HepG2 (cell line): Measurements from ENCODE around the gene C12orf42. TPM values are rescaled to one million over a fixed set of nuclear protein-coding genes. Genes with fewer than 3 reads are reported as not detected.

Experiments
- ATAC-seq: fragments of 200-7000 bp; cut with Tn5 transposase; 3 replicates; pipeline ENCODE4 v1.9.1; 2020; ENCODE audit warnings: mild to moderate bottlenecking, moderate library complexity
- BruUV-seq: library from RNA; stranded (reverse); fragments of 400-500 nt; replicated peaks from 2 replicates; lab custom pipeline; 2021; lab: Mats Ljungman, UMichigan
- CTCF ChIA-PET: fragments of 300-600 bp; formaldehyde crosslinking; extraction: SDS; loops from one replicate; lab custom pipeline; 2021; ENCODE audit warnings: low total read pairs, inconsistent platforms, low intra/inter-chr PET ratio; lab: Yijun Ruan, JAX
- POLR2A ChIA-PET: fragments of 350-600 bp; sonication (Branson Sonifier 250); formaldehyde crosslinking; loops from one replicate; lab custom pipeline; 2020; ENCODE audit warnings: antibody characterized with exemption, inconsistent platforms; lab: Yijun Ruan, JAX
- DNase-seq: peaks from one replicate; pipeline ENCODE4 v3.0.0-alpha.2; 2015; ENCODE audit warnings: low spot score
- FAIRE-seq: peaks from 3 replicates; lab custom pipeline; 2011; peaks lifted over from hg19 to GRCh38; lab: Jason Lieb, UNC
- H2AFZ ChIP-seq: one replicate; pipeline ENCODE4 v1.6.1; 2011; ENCODE audit warnings: low read length, inconsistent platforms
- H3K27ac ChIP-seq: fragments of 300-600 bp; 3 replicates; pipeline ENCODE4 v1.8.0; 2011; ENCODE audit warnings: mixed run types, mild to moderate bottlenecking, mixed read lengths, low read length, inconsistent platforms; ENCODE audit not compliant: insufficient read depth; ENCODE audit errors: extremely low read length
- H3K27me3 ChIP-seq, 2 experiments: fragments of 200-600 bp in 1 of 2; 2 replicates in 1 of 2; 3 replicates in 1 of 2; pipeline versions ENCODE4 v1.6.0 to v1.8.0; 2011; ENCODE audit warnings: low read length in 2 of 2, mild to moderate bottlenecking in 2 of 2, moderate library complexity in 2 of 2, inconsistent platforms in 1 of 2; ENCODE audit not compliant: insufficient read depth in 2 of 2, control insufficient read depth in 1 of 2
- H3K36me3 ChIP-seq, 2 experiments: fragments of 200-600 bp in 1 of 2; replicated peaks in 1 of 2; 2 replicates in 1 of 2; 3 replicates in 1 of 2; pipeline versions ENCODE4 v1.5.1 to v1.8.0; 2011; ENCODE audit warnings: low read length in 2 of 2, inconsistent platforms in 1 of 2; ENCODE audit not compliant: insufficient read depth in 2 of 2, control insufficient read depth in 1 of 2
- H3K4me1 ChIP-seq: 2 replicates; pipeline ENCODE4 v1.5.1; 2012; ENCODE audit warnings: low read length, inconsistent platforms; ENCODE audit not compliant: insufficient read depth
- H3K4me2 ChIP-seq: 2 replicates; pipeline ENCODE4 v1.6.0; 2011; ENCODE audit warnings: low read depth, low read length, inconsistent platforms
- H3K4me3 ChIP-seq, 3 experiments: fragments of 200-600 bp in 1 of 3; sonication (generic), shearing (Covaris generic) in 1 of 3; replicated peaks in 1 of 3; 2 replicates each; pipeline ENCODE4 v1.5.1; 2011 to 2016; ENCODE audit warnings: low read length in 3 of 3, inconsistent platforms in 2 of 3, low read depth in 2 of 3, mild to moderate bottlenecking in 2 of 3, control low read depth in 1 of 3, mixed read lengths in 1 of 3; ENCODE audit not compliant: insufficient read depth in 1 of 3
- H3K79me2 ChIP-seq: one replicate; pipeline ENCODE4 v1.6.1; 2011; ENCODE audit warnings: low read length, inconsistent platforms; ENCODE audit not compliant: insufficient read depth
- H3K9ac ChIP-seq: 2 replicates; pipeline ENCODE4 v1.6.0; 2011; ENCODE audit warnings: mild to moderate bottlenecking, low read depth, low read length, inconsistent platforms; ENCODE audit not compliant: insufficient read depth
- H3K9me3 ChIP-seq: 2 replicates; pipeline ENCODE4 v1.5.1; 2012; ENCODE audit warnings: mild to moderate bottlenecking, low read length
- H4K20me1 ChIP-seq: 2 replicates; pipeline ENCODE4 v1.6.0; 2011; ENCODE audit warnings: inconsistent platforms, mild to moderate bottlenecking, low read length, moderate library complexity; ENCODE audit not compliant: insufficient read depth
- BHLHE40 ChIP-seq: IDR thresholded peaks from 2 replicates; pipeline ENCODE4 v1.6.1; 2011; ENCODE audit warnings: low read length, improper control_type of control experiment
- EEA1 ChIP-seq: sonication (generic); formaldehyde crosslinking; IDR thresholded peaks from 2 replicates; pipeline ENCODE4 v1.5.1; 2020; ENCODE audit warnings: mild to moderate bottlenecking, missing genetic modification reagents, borderline replicate concordance
- ESRRA ChIP-seq: sonication (generic); formaldehyde crosslinking; IDR thresholded peaks from 2 replicates; pipeline ENCODE4 v1.5.1; 2020; ENCODE audit warnings: mild to moderate bottlenecking, low read depth, missing genetic modification reagents
- HHEX ChIP-seq: IDR thresholded peaks from 2 replicates; pipeline ENCODE4 v1.6.1; 2016; ENCODE audit warnings: control low read depth
- HNRNPL ChIP-seq: fragments of 200-400 bp; formaldehyde crosslinking; IDR thresholded peaks from 2 replicates; pipeline ENCODE4 v1.6.1; 2017; ENCODE audit warnings: mild to moderate bottlenecking, low read depth, low read length
- HOXA5 ChIP-seq: sonication (generic); formaldehyde crosslinking; IDR thresholded peaks from 2 replicates; pipeline ENCODE4 v1.4.0; 2020; ENCODE audit warnings: missing genetic modification reagents
- IRX3 ChIP-seq: sonication (generic); formaldehyde crosslinking; IDR thresholded peaks from 2 replicates; pipeline ENCODE4 v1.8.1; 2023; ENCODE audit warnings: mild to moderate bottlenecking, low read depth, missing genetic modification reagents, borderline replicate concordance
- KLF16 ChIP-seq, 2 experiments: sonication (generic) in 1 of 2; formaldehyde crosslinking in 1 of 2; IDR thresholded peaks; 2 replicates each; pipeline versions ENCODE4 v1.6.1 to v1.8.0; 2016 to 2023; ENCODE audit warnings: missing genetic modification reagents in 2 of 2, missing compliant biosample characterization in 1 of 2
- MAFK ChIP-seq, 2 experiments: IDR thresholded peaks in 1 of 2; conservative IDR thresholded peaks in 1 of 2; 2 replicates each; pipeline ENCODE4 v1.6.1; 2011; ENCODE audit warnings: improper control_type of control experiment in 2 of 2, low read length in 2 of 2
- MTF1 ChIP-seq: sonication (generic); formaldehyde crosslinking; IDR thresholded peaks from 2 replicates; pipeline ENCODE4 v1.5.0; 2020; ENCODE audit warnings: missing genetic modification reagents
- NFIB ChIP-seq: sonication (generic); formaldehyde crosslinking; IDR thresholded peaks from 2 replicates; pipeline ENCODE4 v1.9.0; 2021; ENCODE audit warnings: missing genetic modification reagents, mild to moderate bottlenecking, borderline replicate concordance
- TMF1 ChIP-seq: sonication (generic); formaldehyde crosslinking; IDR thresholded peaks from 2 replicates; pipeline ENCODE4 v1.8.1; 2022; ENCODE audit warnings: low read depth, missing genetic modification reagents
- ZFP36 ChIP-seq: fragments of 150-350 bp; IDR thresholded peaks from 2 replicates; pipeline ENCODE4 v1.6.1; 2018; ENCODE audit warnings: borderline replicate concordance, low read length, low read depth; ENCODE audit not compliant: partially characterized antibody
- ZFY ChIP-seq: sonication (generic); formaldehyde crosslinking; IDR thresholded peaks from 2 replicates; pipeline ENCODE4 v1.4.0; 2020; ENCODE audit warnings: missing genetic modification reagents
- ZNF251 ChIP-seq: sonication (generic); formaldehyde crosslinking; IDR thresholded peaks from 2 replicates; pipeline ENCODE4 v1.9.0; 2021; ENCODE audit warnings: mild to moderate bottlenecking, missing genetic modification reagents
- ZNF331 ChIP-seq: sonication (generic); formaldehyde crosslinking; IDR thresholded peaks from 2 replicates; pipeline ENCODE4 v1.4.0; 2020; ENCODE audit warnings: missing genetic modification reagents
- ZNF431 ChIP-seq: sonication (generic); formaldehyde crosslinking; IDR thresholded peaks from 2 replicates; pipeline ENCODE4 v1.9.0; 2022; ENCODE audit warnings: missing genetic modification reagents, low read depth, mild to moderate bottlenecking, borderline replicate concordance
- ZNF451 ChIP-seq: sonication (generic); formaldehyde crosslinking; IDR thresholded peaks from 2 replicates; pipeline ENCODE4 v1.5.0; 2020; ENCODE audit warnings: mild to moderate bottlenecking, missing genetic modification reagents
- ZNF644 ChIP-seq: IDR thresholded peaks from 2 replicates; pipeline ENCODE4 v1.6.1; 2016; ENCODE audit warnings: low read depth
- WGBS: methylation state at CpG from one replicate; pipeline ENCODE4 v1.1.6; 2017; ENCODE audit warnings: low lambda C conversion rate; 5-methylcytosine and 5-hydroxymethylcytosine counted together
- in situ Hi-C: cut with HindIII; loops from 2 replicates; pipeline ENCODE4 v1.10.0; 2017; ENCODE audit warnings: low pct_unique_long_range_greater_than_20kb; ENCODE audit not compliant: extremely low pct_ligation_motif_present
- intact Hi-C: fragments of 100-400 bp; cut with micrococcal nuclease; formaldehyde crosslinking; loops from one replicate; pipeline ENCODE4 v1.10.0; 2022; ENCODE audit not compliant: unreplicated experiment
- polyA plus RNA-seq, 8 experiments: library from polyadenylated mRNA; depleted of rRNA in 3 of 8; stranded (reverse) in 7 of 8; unstranded in 1 of 8; fragments of >200 nt; fragmentation: Illumina TruSeq in 4 of 8; extraction: Trizol in 4 of 8; gene quantifications; 2 replicates each; pipeline versions ENCODE4 v1.2.1 to v1.2.3, GENCODE V29; 2011 to 2016; ENCODE audit warnings: low read depth in 4 of 8, missing spikeins in 1 of 8, mixed read lengths in 1 of 8; ENCODE audit not compliant: insufficient read depth in 1 of 8
- total RNA-seq, 5 experiments: library from RNA; depleted of rRNA; stranded (reverse); fragments of >200 nt; fragmentation: Illumina TruSeq; extraction: Trizol; gene quantifications; 2 replicates each; pipeline ENCODE4 v1.2.3, GENCODE V29; 2016; ENCODE audit warnings: low read depth in 1 of 5
- TF ChIP-seq, protein P1 (sequence below): sonication (generic); formaldehyde crosslinking; IDR thresholded peaks from 2 replicates; pipeline ENCODE4 v1.5.1; 2020; ENCODE audit warnings: mild to moderate bottlenecking, missing genetic modification reagents, moderate library complexity
- TF ChIP-seq, protein P2 (sequence below): IDR thresholded peaks from 2 replicates; pipeline ENCODE4 v1.6.1; 2012; ENCODE audit warnings: low read length, improper control_type of control experiment

C12orf42 gene
- total and polyA plus RNA-seq, 2 of the 13 experiments (the other 11 are each of a cell fraction or from before 2014, with no cell fraction given) = not detected

DNA sequence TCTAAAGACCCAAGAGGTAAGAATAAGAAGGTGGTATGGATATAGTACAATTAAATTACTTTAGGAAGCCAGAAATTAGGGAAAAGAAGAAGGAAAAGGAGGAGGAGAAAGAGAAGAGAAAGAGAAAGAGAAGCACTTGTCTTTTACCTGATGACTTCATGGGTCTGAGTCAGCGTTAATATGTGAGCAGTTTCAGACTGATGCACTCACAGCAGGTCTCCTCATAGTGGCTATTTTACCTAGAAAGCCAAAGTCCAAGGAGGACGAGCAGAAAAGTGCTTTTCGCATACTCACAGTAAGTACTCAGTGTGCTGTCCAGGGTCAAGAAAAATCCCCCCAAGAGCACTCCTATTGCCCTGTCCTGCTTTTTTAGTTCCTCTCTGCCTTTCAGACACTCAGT, 222.1 kb downstream of the C12orf42 start (continued):
- TF ChIP-seq EEA1 (CRISPR knock-in tag) = no peak
- no peak for TF ChIP-seq MTF1 (CRISPR knock-in tag)
- no peak for TF ChIP-seq HNRNPL

DNA sequence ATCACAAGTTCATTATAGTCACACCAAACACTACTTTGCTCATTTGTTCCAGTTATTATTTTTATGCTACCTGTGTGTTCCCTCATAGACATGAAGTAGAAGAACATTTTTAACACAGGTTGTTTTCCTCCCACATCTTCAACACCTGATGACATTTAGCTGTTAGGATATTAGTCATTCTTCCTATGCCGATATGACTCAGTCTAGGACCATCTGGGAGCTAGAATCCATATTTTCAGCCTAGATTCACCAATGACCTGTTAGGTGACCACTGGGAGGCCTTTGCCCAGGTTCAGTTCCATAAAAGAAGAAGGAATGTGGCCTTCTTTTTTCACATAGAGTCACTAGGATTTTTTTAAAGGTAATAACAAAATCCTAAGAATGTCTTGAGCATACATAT, 222.8 kb downstream of the C12orf42 start:
- 0% methylated on average over 1 of the region's 1 CpG for WGBS
- TF ChIP-seq ESRRA = no peak
- no peak for TF ChIP-seq ZNF431
- no peak for TF ChIP-seq IRX3 (CRISPR knock-in tag)
- TF ChIP-seq ZNF331 (CRISPR knock-in tag) = no peak
- TF ChIP-seq MAFK (conservative IDR thresholded peaks at IDR 0.05 in 1 of 2, IDR thresholded peaks at IDR 0.05 in 1 of 2; ENCODE audit: low read length in 2 of 2) = no peak
- TF ChIP-seq ZFP36 = no peak
- no peak for TF ChIP-seq ZNF251 (CRISPR knock-in tag)
- TF ChIP-seq BHLHE40 = no peak
- no peak for TF ChIP-seq HHEX
- TF ChIP-seq, protein P1, sequence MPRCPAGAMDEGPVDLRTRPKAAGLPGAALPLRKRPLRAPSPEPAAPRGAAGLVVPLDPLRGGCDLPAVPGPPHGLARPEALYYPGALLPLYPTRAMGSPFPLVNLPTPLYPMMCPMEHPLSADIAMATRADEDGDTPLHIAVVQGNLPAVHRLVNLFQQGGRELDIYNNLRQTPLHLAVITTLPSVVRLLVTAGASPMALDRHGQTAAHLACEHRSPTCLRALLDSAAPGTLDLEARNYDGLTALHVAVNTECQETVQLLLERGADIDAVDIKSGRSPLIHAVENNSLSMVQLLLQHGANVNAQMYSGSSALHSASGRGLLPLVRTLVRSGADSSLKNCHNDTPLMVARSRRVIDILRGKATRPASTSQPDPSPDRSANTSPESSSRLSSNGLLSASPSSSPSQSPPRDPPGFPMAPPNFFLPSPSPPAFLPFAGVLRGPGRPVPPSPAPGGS = no peak
- TF ChIP-seq TMF1 (CRISPR knock-in tag) = no peak
- TF ChIP-seq KLF16 (CRISPR knock-in tag; IDR thresholded peaks at IDR 0.05) = no peak
- no peak for TF ChIP-seq ZNF451
- TF ChIP-seq ZNF644 (CRISPR knock-in tag) = no peak
- no peak for TF ChIP-seq NFIB (CRISPR knock-in tag)
- TF ChIP-seq ZFY = no peak
- TF ChIP-seq, protein P2, sequence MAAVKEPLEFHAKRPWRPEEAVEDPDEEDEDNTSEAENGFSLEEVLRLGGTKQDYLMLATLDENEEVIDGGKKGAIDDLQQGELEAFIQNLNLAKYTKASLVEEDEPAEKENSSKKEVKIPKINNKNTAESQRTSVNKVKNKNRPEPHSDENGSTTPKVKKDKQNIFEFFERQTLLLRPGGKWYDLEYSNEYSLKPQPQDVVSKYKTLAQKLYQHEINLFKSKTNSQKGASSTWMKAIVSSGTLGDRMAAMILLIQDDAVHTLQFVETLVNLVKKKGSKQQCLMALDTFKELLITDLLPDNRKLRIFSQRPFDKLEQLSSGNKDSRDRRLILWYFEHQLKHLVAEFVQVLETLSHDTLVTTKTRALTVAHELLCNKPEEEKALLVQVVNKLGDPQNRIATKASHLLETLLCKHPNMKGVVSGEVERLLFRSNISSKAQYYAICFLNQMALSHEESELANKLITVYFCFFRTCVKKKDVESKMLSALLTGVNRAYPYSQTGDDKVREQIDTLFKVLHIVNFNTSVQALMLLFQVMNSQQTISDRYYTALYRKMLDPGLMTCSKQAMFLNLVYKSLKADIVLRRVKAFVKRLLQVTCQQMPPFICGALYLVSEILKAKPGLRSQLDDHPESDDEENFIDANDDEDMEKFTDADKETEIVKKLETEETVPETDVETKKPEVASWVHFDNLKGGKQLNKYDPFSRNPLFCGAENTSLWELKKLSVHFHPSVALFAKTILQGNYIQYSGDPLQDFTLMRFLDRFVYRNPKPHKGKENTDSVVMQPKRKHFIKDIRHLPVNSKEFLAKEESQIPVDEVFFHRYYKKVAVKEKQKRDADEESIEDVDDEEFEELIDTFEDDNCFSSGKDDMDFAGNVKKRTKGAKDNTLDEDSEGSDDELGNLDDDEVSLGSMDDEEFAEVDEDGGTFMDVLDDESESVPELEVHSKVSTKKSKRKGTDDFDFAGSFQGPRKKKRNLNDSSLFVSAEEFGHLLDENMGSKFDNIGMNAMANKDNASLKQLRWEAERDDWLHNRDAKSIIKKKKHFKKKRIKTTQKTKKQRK = no peak
- TF ChIP-seq HOXA5 = no peak

More for the DNA sequence above, 222.8 kb downstream of the C12orf42 start:
- Histone ChIP-seq H3K27me3 (no peaks in the 10 kb centered on the region), H3K4me1 (no peaks in the 10 kb centered on the region), H4K20me1 (no peaks in the 10 kb centered on the region), H3K9me3 (no peaks in the 10 kb centered on the region), H3K4me2 (no peak overlapping the region), H3K79me2 (no peaks in the 10 kb centered on the region), H3K4me3 (no peak overlapping the region), H2AFZ (no peak overlapping the region), H3K36me3 (no peaks in the 10 kb centered on the region), H3K9ac (no peak overlapping the region), H3K27ac (no peak overlapping the region)
- CTCF ChIA-PET = no interaction called here
- ATAC-seq (no peak), DNase-seq (no peak), FAIRE-seq (no peak)
- in situ Hi-C loops (no loop called here), intact Hi-C loops (no loop called here)
- POLR2A ChIA-PET = no interaction called here
- no TSS peak for BruUV-seq
